ENCODE results near the gene AFF4. TPM values are rescaled to one million over a fixed set of nuclear protein-coding genes. Genes with fewer than 3 reads are reported as not detected.

AFF4 gene
- polyA plus RNA-seq, 2 of the 4 experiments (the other 2 are of a cell fraction) = 22.1 to 43.5 TPM

GRCh38 chr5:132832612-132833011, 130.8 kb downstream of the AFF4 start:
- no peak for DNase-seq (ENCODE audit: low read depth in 1 of 2, low spot score in 1 of 2)
- Histone ChIP-seq H3K4me3 (no peak overlapping the region), H3K9me3 (no peaks in the 10 kb centered on the region), H3K4me2 (no peak overlapping the region), H3K27ac (no peak overlapping the region), H3K4me1 (peaks cover 3% of the 10 kb centered on the region; the same call in 1 of the 3 replicates)
- ChIA-PET CTCF (interaction anchor here (0.8 to 8.9 kb wide), 4 partner anchors 14 to 306 kb away, joined by 3 to 82 read pairs (median 4); no protein-coding TSS in a partner anchor), POLR2A (no interaction called here)
- no peak for FAIRE-seq
- TF ChIP-seq HEYL (CRISPR knock-in tag; IDR thresholded peaks at IDR 0.05) (no peak), BCL3 (IDR thresholded peaks at IDR 0.05) (no peak), FOSL2 (IDR thresholded peaks at IDR 0.05) (no peak), FOSL2 (CRISPR knock-in tag; IDR thresholded peaks at IDR 0.05) (no peak), JUNB (IDR thresholded peaks at IDR 0.05) (no peak), KDM5A (IDR thresholded peaks at IDR 0.05) (no peak)
- WGBS (ENCODE audit: missing lambda C conversion rate) = 77% methylated on average over 5 of the region's 5 CpGs
- ATAC-seq = no peak

- TF ChIP-seq JUN (IDR thresholded peaks at IDR 0.05) = no peak
- no peak for TF ChIP-seq ZC3H11A (IDR thresholded peaks at IDR 0.05)
- TF ChIP-seq HOXB5 (CRISPR knock-in tag; IDR thresholded peaks at IDR 0.05) = no peak
- TF ChIP-seq EHMT2 (IDR thresholded peaks at IDR 0.05; ENCODE audit: low read depth) = no peak
- TF ChIP-seq REST (IDR thresholded peaks at IDR 0.05) = no peak
- TF ChIP-seq MAX (IDR thresholded peaks at IDR 0.05) = no peak
- no peak for TF ChIP-seq RAD21 (conservative IDR thresholded peaks at IDR 0.05 in 1 of 2, IDR thresholded peaks at IDR 0.05 in 1 of 2)
- no peak for TF ChIP-seq ELK1 (IDR thresholded peaks at IDR 0.05; ENCODE audit: low read depth, low read length)
- no peak for TF ChIP-seq SREBF2 (IDR thresholded peaks at IDR 0.05)
- no peak for TF ChIP-seq E2F6 (IDR thresholded peaks at IDR 0.05; ENCODE audit: borderline replicate concordance, low read depth)
- no peak for TF ChIP-seq HEYL (CRISPR knock-in tag; IDR thresholded peaks at IDR 0.05)
- TF ChIP-seq RARB (CRISPR knock-in tag; IDR thresholded peaks at IDR 0.05) = no peak
- peaks cover 3% of the 10 kb centered on the region; the same call in 1 of the 3 replicates for H3K4me1 ChIP-seq
- H3K9me3 ChIP-seq = no peaks in the 10 kb centered on the region
- FAIRE-seq (no peak), ATAC-seq (no peak), DNase-seq (ENCODE audit: low read depth in 1 of 2, low spot score in 1 of 2) (no peak)
- POLR2A ChIA-PET = interaction anchor here (0.5 kb wide), 1 partner anchor 11 kb away, joined by 5 read pairs; no protein-coding TSS in a partner anchor
- WGBS (ENCODE audit: missing lambda C conversion rate) = 95% methylated on average over 13 of the region's 15 CpGs
- H3K27ac ChIP-seq = peak overlapping the region; percentile 75 to 96
- peak overlapping the region; percentile 92 for H3K4me2 ChIP-seq
- H3K4me3 ChIP-seq = peak overlapping the region; percentile 59
- CTCF ChIA-PET = interaction anchor here (0.9 to 8.9 kb wide), 10 partner anchors 8 to 84 kb away, joined by 4 to 82 read pairs (median 16); partner anchors contain the start of genes CCNI2, GDF9, LEAP2 and UQCRQ
These were observed 132.2 kb downstream of the AFF4 start for GRCh38 chr5:132831095-132831860.

All from A549 (cell line).